GM12878 (cell line): ENCODE data around the gene SIVA1. TPM values are rescaled to one million over a fixed set of nuclear protein-coding genes. Genes with fewer than 3 reads are reported as not detected.

ENCODE experiments used
- ATAC-seq: fragments of 200-7000 bp; cut with Tn5 transposase; 3 replicates; pipeline ENCODE4 v1.9.1; 2020; ENCODE audit warnings: mild to moderate bottlenecking, moderate library complexity
- BruUV-seq: library from RNA; stranded (reverse); fragments of 400-500 nt; replicated peaks from 2 replicates; lab custom pipeline; 2021; lab: Mats Ljungman, UMichigan
- CTCF ChIA-PET: fragments of 300-600 bp; sonication (Branson Sonifier 250); formaldehyde crosslinking; extraction: SDS; loops from one replicate; lab custom pipeline; 2021; ENCODE audit warnings: inconsistent platforms; lab: Yijun Ruan, JAX
- POLR2A ChIA-PET: fragments of 350-600 bp; formaldehyde crosslinking; extraction: SDS; loops from one replicate; lab custom pipeline; 2021; ENCODE audit warnings: inconsistent platforms; lab: Charles Lee
- RAD21 ChIA-PET: fragments of 300-600 bp; sonication (Branson Sonifier 250); formaldehyde crosslinking; loops from one replicate; lab custom pipeline; 2023; ENCODE audit warnings: antibody characterized with exemption; ENCODE audit not compliant: unreplicated experiment; lab: Charles Lee
- SMC1A ChIA-PET: fragments of 300-600 bp; sonication (Branson Sonifier 250); formaldehyde crosslinking; loops from one replicate; lab custom pipeline; 2023; ENCODE audit not compliant: unreplicated experiment, uncharacterized antibody; lab: Charles Lee
- DNase-seq: peaks from one replicate; pipeline ENCODE4 v3.0.0-alpha.2; 2011; ENCODE audit warnings: low read depth, low spot score
- FAIRE-seq: peaks from 3 replicates; lab custom pipeline; 2011; peaks lifted over from hg19 to GRCh38; lab: Jason Lieb, UNC
- H2AFZ ChIP-seq: 2 replicates; pipeline ENCODE4 v1.6.0; 2011; ENCODE audit warnings: low read depth, low read length, control low read depth; ENCODE audit not compliant: control insufficient read depth
- H3K27ac ChIP-seq: 2 replicates; pipeline ENCODE4 v1.5.1; 2011; ENCODE audit warnings: control low read depth; ENCODE audit not compliant: control insufficient read depth, insufficient read depth
- H3K27me3 ChIP-seq, 2 experiments: replicated peaks in 1 of 2; 2 replicates each; pipeline versions ENCODE4 v1.6.0 to v1.6.1; 2011; ENCODE audit warnings: low read length in 1 of 2; ENCODE audit not compliant: control insufficient read depth in 2 of 2, insufficient read depth in 2 of 2
- H3K36me3 ChIP-seq, 2 experiments: 2 replicates each; pipeline ENCODE4 v1.5.1; 2011; ENCODE audit warnings: low read length in 1 of 2; ENCODE audit not compliant: control insufficient read depth in 2 of 2, insufficient read depth in 2 of 2
- H3K4me1 ChIP-seq: 2 replicates; pipeline ENCODE4 v1.6.1; 2011; ENCODE audit warnings: mild to moderate bottlenecking, low read length, moderate library complexity, mixed read lengths; ENCODE audit not compliant: control insufficient read depth, insufficient read depth
- H3K4me2 ChIP-seq: 2 replicates; pipeline ENCODE4 v1.6.0; 2011; ENCODE audit warnings: control low read depth; ENCODE audit not compliant: control insufficient read depth, insufficient read depth
- H3K4me3 ChIP-seq: fragments of 200-600 bp; sonication (generic); 2 replicates; pipeline ENCODE4 v1.5.1; 2016
- H3K79me2 ChIP-seq: 2 replicates; pipeline ENCODE4 v1.6.0; 2011; ENCODE audit warnings: low read length; ENCODE audit not compliant: control insufficient read depth, insufficient read depth
- H3K9ac ChIP-seq: 2 replicates; pipeline ENCODE4 v1.8.0; 2011; ENCODE audit warnings: low read length, control low read depth, mixed read lengths; ENCODE audit not compliant: control insufficient read depth, insufficient read depth
- H3K9me3 ChIP-seq: replicated peaks from 3 replicates; pipeline ENCODE4 v1.5.1; 2011; ENCODE audit warnings: mild to moderate bottlenecking, low read length; ENCODE audit not compliant: control insufficient read depth, insufficient read depth
- H4K20me1 ChIP-seq: 2 replicates; pipeline ENCODE4 v1.6.0; 2011; ENCODE audit not compliant: control insufficient read depth, insufficient read depth
- EZH2 ChIP-seq: IDR thresholded peaks from 2 replicates; pipeline ENCODE4 v1.6.1; 2012; ENCODE audit warnings: low read depth, mild to moderate bottlenecking, control low read depth, inconsistent platforms, low read length, borderline replicate concordance; ENCODE audit not compliant: control insufficient read depth
- GABPA ChIP-seq: IDR thresholded peaks from 2 replicates; pipeline ENCODE4 v1.6.1; 2014; ENCODE audit warnings: antibody characterized with exemption, low read depth, mild to moderate bottlenecking, inconsistent platforms
- JUNB ChIP-seq: IDR thresholded peaks from 2 replicates; pipeline ENCODE4 v1.6.1; 2016; ENCODE audit warnings: antibody characterized with exemption, mild to moderate bottlenecking
- POU2F2 ChIP-seq: IDR thresholded peaks from 3 replicates; pipeline ENCODE4 v1.6.1; 2011; ENCODE audit warnings: low read depth, mild to moderate bottlenecking, low read length, borderline replicate concordance
- SIN3A ChIP-seq: IDR thresholded peaks from 2 replicates; pipeline ENCODE4 v1.6.1; 2012; ENCODE audit warnings: low read depth, low read length, improper control_type of control experiment
- SMC3 ChIP-seq: IDR thresholded peaks from 2 replicates; pipeline ENCODE4 v1.6.1; 2011; ENCODE audit warnings: low read length, improper control_type of control experiment, borderline replicate concordance
- SUZ12 ChIP-seq: fragments of 200-600 bp; sonication (generic); IDR thresholded peaks from one replicate; pipeline ENCODE4 v1.6.1; 2018; ENCODE audit warnings: antibody characterized with exemption, mild to moderate bottlenecking; ENCODE audit not compliant: unreplicated experiment
- WRNIP1 ChIP-seq: IDR thresholded peaks from 2 replicates; pipeline ENCODE4 v1.6.1; 2011; ENCODE audit warnings: low read depth, low read length, improper control_type of control experiment, borderline replicate concordance
- YBX1 ChIP-seq: fragments of 450-650 bp; IDR thresholded peaks from 2 replicates; pipeline ENCODE4 v1.6.1; 2016; ENCODE audit warnings: antibody characterized with exemption
- ZNF274 ChIP-seq: IDR thresholded peaks from one replicate; pipeline ENCODE4 v1.8.0; 2011; ENCODE audit not compliant: insufficient read length, insufficient read depth
- ZZZ3 ChIP-seq: IDR thresholded peaks from 2 replicates; pipeline ENCODE4 v1.6.1; 2011; ENCODE audit warnings: low read depth; ENCODE audit not compliant: control insufficient read depth, insufficient read length
- WGBS: methylation state at CpG from one replicate; pipeline ENCODE4 v1.1.6; 2016; ENCODE audit warnings: low lambda C conversion rate; ENCODE audit not compliant: insufficient replicate concordance, insufficient coverage; ENCODE audit errors: missing lambda C conversion rate; 5-methylcytosine and 5-hydroxymethylcytosine counted together
- in situ Hi-C: fragments of 300-500 bp; cut with MboI; formaldehyde crosslinking; loops from 9 replicates; pipeline ENCODE4 v1.14.3; 2018; ENCODE audit warnings: mixed read lengths
- intact Hi-C: fragments of 100-400 bp; cut with micrococcal nuclease; formaldehyde crosslinking; loops from one replicate; pipeline ENCODE4 v1.14.2; 2022; ENCODE audit not compliant: unreplicated experiment
- polyA plus RNA-seq, 11 experiments: library from polyadenylated mRNA; depleted of rRNA in 4 of 11; unstranded in 6 of 11; stranded (reverse) in 5 of 11; fragments of >200 nt; fragmentation: Nextera tagmentation in 4 of 11; fragmentation: Illumina TruSeq in 1 of 11; extraction: Ambion mirVana in 4 of 11; extraction: Trizol in 1 of 11; gene quantifications; 1 replicate in 1 of 11; 2 replicates in 10 of 11; pipeline versions ENCODE4 v1.2.1 to v1.2.3, GENCODE V29; 2011 to 2016; ENCODE audit warnings: inconsistent platforms in 2 of 11, missing spikeins in 2 of 11, low read depth in 1 of 11
- total RNA-seq, 4 experiments: library from RNA; depleted of rRNA in 3 of 4; stranded (reverse); fragments of >200 nt in 3 of 4; fragmentation: Illumina TruSeq in 1 of 4; extraction: Trizol in 1 of 4; gene quantifications; 2 replicates each; pipeline versions ENCODE4 v1.2.1 to v1.2.3, GENCODE V29; 2013 to 2021
- TF ChIP-seq, protein P1 (sequence below): fragments of 150-350 bp; IDR thresholded peaks from 2 replicates; pipeline ENCODE4 v1.6.1; 2016; ENCODE audit warnings: low read depth, low read length

The SIVA1 gene
- total and polyA plus RNA-seq, 10 of the 15 experiments (the other 5 are each of a cell fraction or from before 2014, with no cell fraction given): 4.6 to 282 (median 106) TPM

DNA sequence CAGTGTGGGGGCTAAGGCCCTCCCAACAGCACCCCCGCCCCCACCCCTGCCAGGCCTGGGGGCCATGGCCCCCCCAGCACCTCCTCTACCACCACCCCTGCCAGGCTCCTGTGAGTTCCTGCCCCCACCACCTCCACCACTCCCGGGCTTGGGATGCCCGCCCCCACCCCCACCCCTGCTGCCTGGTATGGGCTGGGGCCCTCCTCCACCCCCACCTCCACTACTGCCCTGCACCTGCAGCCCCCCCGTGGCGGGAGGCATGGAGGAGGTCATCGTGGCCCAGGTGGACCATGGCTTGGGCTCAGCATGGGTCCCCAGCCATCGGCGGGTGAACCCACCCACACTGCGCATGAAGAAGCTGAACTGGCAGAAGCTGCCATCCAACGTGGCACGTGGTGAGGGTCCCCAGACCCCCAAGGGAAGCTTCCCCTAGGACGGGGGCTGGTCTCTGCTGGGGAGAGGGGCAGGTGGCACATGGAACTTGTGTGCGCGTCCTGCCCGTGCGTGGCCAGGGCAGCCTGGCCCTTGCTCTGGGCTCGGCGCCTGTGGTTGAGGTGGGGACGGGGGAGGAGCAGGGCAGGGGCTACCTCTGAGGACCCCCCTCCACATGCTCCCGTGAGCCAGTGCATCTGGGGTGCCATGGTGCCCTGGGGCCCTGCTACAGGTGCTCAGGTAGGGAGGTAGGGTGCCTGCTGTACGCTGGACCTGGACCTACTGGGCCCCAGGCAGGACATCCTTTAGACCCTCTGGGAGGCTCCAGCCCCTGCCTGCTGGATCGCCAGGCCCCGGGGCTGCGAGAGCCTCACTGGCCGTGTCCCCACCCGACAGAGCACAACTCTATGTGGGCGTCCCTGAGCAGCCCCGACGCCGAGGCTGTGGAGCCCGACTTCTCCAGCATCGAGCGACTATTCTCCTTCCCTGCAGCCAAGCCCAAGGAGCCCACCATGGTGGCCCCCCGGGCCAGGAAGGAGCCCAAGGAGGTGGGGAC lies 45.0 kb upstream of the SIVA1 start:
- H3K4me2 ChIP-seq: no peak overlapping the region
- peaks cover 0 to 3% of the 10 kb centered on the region in 2 experiments; a peak in 3 of 4 replicates for H3K36me3 ChIP-seq
- TF ChIP-seq GABPA: no peak
- TF ChIP-seq JUNB: no peak
- TF ChIP-seq ZZZ3: no peak
- no peak for TF ChIP-seq POU2F2
- no peak for TF ChIP-seq SMC3
- no peak for TF ChIP-seq SUZ12
- no peak for TF ChIP-seq ZNF274
- TF ChIP-seq WRNIP1: no peak
- no peak for TF ChIP-seq SIN3A
- TF ChIP-seq YBX1: no peak
- no peak for TF ChIP-seq EZH2
- TF ChIP-seq, protein P1, sequence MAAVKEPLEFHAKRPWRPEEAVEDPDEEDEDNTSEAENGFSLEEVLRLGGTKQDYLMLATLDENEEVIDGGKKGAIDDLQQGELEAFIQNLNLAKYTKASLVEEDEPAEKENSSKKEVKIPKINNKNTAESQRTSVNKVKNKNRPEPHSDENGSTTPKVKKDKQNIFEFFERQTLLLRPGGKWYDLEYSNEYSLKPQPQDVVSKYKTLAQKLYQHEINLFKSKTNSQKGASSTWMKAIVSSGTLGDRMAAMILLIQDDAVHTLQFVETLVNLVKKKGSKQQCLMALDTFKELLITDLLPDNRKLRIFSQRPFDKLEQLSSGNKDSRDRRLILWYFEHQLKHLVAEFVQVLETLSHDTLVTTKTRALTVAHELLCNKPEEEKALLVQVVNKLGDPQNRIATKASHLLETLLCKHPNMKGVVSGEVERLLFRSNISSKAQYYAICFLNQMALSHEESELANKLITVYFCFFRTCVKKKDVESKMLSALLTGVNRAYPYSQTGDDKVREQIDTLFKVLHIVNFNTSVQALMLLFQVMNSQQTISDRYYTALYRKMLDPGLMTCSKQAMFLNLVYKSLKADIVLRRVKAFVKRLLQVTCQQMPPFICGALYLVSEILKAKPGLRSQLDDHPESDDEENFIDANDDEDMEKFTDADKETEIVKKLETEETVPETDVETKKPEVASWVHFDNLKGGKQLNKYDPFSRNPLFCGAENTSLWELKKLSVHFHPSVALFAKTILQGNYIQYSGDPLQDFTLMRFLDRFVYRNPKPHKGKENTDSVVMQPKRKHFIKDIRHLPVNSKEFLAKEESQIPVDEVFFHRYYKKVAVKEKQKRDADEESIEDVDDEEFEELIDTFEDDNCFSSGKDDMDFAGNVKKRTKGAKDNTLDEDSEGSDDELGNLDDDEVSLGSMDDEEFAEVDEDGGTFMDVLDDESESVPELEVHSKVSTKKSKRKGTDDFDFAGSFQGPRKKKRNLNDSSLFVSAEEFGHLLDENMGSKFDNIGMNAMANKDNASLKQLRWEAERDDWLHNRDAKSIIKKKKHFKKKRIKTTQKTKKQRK: no peak
- H3K9ac ChIP-seq: no peak overlapping the region
- DNase-seq (no peak), FAIRE-seq (no peak), ATAC-seq (no peak; the same call in 1 of the 3 replicates)
- ChIA-PET POLR2A (no interaction called here), RAD21 (interaction anchor here (1.7 kb wide), 1 partner anchor 56 kb away, joined by 7 read pairs; no protein-coding TSS in a partner anchor), CTCF (interaction anchor here (0.8 to 3.1 kb wide), 9 partner anchors 11 to 64 kb away, joined by 3 to 15 read pairs (median 4); partner anchors contain the start of gene SIVA1), SMC1A (interaction anchor here (1.1 kb wide), 1 partner anchor 38 kb away, joined by 3 read pairs; no protein-coding TSS in a partner anchor)
- in situ Hi-C loops: no loop called here
- H2AFZ ChIP-seq: no peak overlapping the region
- H3K4me3 ChIP-seq: no peak overlapping the region
- H4K20me1 ChIP-seq: no peaks in the 10 kb centered on the region
- 43% methylated on average over 33 of the region's 34 CpGs for WGBS
- BruUV-seq: no TSS peak
- no peak overlapping the region for H3K27ac ChIP-seq
- no peaks in the 10 kb centered on the region for H3K27me3 ChIP-seq
- intact Hi-C loops: loop anchor here (1.0 kb wide), 1 partner anchor 58 kb away; no protein-coding TSS in a partner anchor
- no peaks in the 10 kb centered on the region for H3K9me3 ChIP-seq
- H3K4me1 ChIP-seq: no peaks in the 10 kb centered on the region
- no peaks in the 10 kb centered on the region for H3K79me2 ChIP-seq
